NCI-H526 (cell line): ENCODE data around the gene CLMN.
A peak's percentile ranks its signal among the peaks of the same experiment; 100 is the strongest.
"Not testable (repeated sequence)": the region's sequence is repeated elsewhere in the genome, so short reads cannot be mapped to it uniquely, and the experiment has no call there.

Source experiments
- DNase-seq, 2 experiments: peaks; one replicate each; lab custom pipeline; 2025; lab: John Stamatoyannopoulos, UW

The CLMN gene

GRCh38 chr14:95163132-95163531 is 156.6 kb downstream of the CLMN start:
- DNase-seq = no peak

GRCh38 chr14:95162641-95163040 is 157.1 kb downstream of the CLMN start:
- no peak for DNase-seq

- peak; percentile 81 to 96 for DNase-seq
These were observed 162.2 kb downstream of the CLMN start, which contains the start of gene DICER1 for GRCh38 chr14:95157327-95158189. Gene DICER1 (minus strand): TSS chr14:95157529. CDS start chr14:95133458, 24,071 bp downstream.

DNA sequence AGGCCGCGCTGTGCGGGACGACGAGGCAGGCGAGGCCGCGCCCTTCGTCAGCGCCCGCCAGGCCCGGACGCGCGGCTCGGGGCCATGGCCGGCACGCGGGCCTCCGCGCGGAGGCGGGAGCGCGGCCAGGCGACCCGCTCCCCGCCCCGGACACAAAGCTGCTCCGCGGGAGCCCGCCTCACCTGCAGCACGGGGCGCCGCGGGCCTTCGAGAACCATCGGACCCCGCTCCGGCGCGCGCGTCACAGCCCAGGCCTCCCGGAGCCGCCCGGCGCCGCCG is 162.7 kb downstream of the CLMN start:
- DNase-seq = no peak

- peak; percentile 39 to 56 for DNase-seq
These were observed 163.3 kb downstream of the CLMN start for GRCh38 chr14:95156161-95157047.

GRCh38 chr14:95155045-95155444 is 164.7 kb downstream of the CLMN start:
- DNase-seq = peak in 1 of 2 experiments; percentile 22

DNA sequence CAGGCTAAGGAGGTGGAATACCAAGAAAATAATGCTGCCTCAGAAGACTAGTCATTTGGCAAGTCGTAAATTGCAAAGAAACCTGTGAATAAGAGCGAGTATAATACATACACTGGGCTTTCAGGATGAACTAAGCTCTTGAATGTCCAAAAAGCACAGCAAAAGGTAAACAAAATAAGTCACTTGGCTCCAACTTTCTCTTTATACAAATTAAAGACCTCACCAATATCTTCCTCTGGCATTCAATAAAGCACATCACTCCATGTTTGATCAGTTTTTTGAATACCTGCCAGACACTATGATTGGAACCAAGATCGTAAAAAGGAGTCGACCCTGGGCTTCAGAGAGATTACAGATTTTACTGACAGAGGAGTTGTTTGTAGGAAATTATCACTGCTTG is 165.8 kb downstream of the CLMN start:
- no peak for DNase-seq

- no peak for DNase-seq
These were observed 168.1 kb downstream of the CLMN start for GRCh38 chr14:95151561-95151960.

GRCh38 chr14:95150910-95151309 is 168.8 kb downstream of the CLMN start:
- no peak for DNase-seq

- DNase-seq = no peak
These were observed 170.3 kb downstream of the CLMN start for GRCh38 chr14:95149441-95149840.

GRCh38 chr14:95147597-95147996 is 172.1 kb downstream of the CLMN start:
- DNase-seq = no peak

DNA sequence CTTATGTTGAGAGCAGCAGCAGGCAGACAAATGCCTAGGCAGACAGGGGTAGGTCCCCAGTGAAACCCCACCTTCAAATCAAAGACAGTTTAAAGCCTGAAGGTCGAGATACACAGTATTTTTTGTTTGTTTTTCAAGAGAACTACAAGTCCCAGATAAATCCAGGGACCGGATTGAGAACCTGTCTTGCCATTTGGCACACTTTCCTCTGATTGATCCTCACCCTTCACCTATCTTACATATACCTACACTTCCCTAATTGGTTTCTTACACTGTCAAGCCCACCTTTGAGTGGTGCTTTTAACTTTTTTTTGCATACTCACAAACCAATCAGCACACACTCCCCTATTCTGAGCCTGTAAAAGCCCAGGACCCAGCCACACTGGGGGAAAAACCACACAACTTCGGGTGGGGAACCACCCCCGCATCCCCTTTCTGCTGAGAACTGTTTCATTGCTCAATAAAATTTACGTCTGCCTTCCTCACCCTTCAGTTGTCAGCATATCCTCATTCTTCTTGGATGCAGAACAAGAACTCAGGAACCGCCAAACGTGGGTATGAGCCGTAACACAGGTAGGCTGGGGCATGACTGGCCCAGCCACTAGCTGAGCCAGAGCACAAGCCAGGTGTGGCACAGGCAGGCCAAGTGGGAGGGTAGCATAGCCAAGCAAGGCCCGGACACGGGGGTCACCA is 173.5 kb downstream of the CLMN start:
- no peak for DNase-seq

DNA sequence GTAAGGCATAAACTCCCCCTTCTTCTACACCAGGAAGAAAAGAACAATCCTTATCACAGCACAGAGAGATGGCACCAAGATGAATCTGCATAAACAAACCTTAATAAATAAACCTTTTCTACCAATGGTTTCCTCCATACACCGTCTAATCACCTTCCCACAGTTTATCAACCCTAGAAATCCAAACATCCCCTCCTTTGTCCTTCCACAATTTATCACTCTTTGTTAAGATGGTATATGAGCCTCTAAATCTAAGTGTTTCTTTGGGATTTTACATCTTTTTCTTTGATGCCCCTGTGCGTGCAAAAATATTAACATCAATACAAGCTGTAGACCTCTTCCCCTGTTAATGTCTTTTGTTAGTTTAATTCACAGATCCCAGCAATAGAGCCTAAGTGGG is 174.9 kb downstream of the CLMN start:
- DNase-seq = no peak

- no peak for DNase-seq
These were observed 175.7 kb downstream of the CLMN start for GRCh38 chr14:95143808-95144620.

DNA sequence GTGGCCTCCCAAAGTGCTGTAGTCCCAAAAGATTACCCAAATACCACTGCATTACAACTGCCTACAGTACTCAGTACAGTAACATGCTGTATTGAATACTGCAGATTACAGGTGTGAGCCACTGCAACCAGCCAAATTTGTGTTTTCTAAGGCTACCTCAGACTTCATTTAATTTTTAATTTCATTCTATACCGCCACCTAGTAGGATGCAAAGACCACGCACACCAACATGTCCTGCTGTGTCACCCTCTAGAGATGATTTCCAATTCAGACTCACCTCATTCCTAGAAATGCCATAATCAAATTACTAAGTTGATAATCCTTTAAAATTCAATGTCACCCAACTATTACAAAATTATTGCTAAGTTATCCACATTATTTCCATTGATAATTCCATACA is 177.5 kb downstream of the CLMN start:
- no peak for DNase-seq

DNA sequence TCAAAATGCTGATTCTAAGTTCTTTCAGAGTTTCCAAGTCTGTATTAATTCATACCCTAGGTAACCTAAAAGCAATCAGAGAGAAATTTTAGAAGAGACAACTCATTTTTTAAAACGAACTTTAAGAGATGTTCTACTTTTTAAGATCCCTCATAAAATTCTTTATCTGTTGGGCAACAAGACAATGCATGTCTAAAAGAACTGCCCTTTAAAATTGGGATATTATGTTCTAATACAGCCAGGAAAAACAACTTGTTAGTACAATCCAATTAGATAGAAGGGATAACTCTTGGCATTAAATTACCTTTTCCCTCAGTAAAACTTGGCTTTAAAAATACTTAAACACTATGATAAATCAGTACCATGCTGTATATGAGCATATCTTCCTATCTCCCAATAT is 178.0 kb downstream of the CLMN start:
- DNase-seq = no peak

DNA sequence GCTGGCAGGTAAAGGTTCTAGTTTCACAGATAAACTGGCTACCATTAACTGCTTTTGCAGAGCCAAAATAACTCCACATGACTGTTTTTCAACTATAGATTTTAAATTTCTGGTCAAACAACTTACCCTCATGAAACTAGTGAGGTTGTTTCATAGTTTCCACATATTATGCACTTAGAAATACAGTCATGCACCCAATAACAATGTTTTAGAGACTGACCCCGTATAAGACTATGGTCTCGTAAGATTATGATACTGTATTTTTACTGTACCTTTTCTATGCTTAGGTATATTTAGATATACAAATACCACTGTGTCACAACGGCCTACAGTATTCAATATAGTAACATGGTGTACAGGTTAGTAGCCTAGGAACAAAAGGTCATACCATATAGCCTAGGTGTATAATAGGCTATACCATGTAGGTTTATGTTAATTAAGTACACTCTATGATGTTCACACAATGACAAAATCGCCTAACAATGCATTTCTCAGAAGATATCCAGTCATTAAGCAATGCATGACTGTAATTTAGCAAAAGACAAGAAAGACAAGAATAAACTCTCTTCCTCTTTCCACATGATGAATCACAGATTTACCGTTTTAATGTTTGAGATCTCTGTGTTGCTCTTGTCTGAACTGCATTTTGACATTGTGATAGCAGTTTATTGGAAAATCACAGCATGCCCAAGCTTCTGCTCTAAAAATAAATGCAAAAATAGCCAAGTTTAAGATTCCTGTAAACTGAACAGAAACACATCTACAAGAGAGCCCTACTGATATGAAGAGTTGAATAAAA is 179.4 kb downstream of the CLMN start:
- no peak for DNase-seq

DNA sequence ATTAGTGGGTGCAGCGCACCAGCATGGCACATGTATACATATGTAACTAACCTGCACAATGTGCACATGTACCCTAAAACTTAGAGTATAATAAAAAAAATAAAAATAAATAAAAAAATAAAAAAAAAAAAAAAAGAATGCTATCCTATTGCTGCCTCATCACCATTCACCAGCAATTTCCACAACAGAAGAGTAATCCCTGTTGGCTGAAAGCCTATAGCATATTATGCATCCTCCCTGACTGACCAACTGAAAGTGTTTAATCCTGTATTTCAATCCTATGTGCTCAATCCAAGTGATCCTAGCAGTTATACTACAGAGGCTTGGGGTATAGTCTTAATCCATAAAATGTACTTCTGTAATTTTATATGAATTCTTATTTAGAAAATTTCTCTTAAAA is 180.8 kb downstream of the CLMN start:
- no peak for DNase-seq

- not testable (repeated sequence) for DNase-seq
These were observed 181.3 kb downstream of the CLMN start for GRCh38 chr14:95138455-95138854.

DNA sequence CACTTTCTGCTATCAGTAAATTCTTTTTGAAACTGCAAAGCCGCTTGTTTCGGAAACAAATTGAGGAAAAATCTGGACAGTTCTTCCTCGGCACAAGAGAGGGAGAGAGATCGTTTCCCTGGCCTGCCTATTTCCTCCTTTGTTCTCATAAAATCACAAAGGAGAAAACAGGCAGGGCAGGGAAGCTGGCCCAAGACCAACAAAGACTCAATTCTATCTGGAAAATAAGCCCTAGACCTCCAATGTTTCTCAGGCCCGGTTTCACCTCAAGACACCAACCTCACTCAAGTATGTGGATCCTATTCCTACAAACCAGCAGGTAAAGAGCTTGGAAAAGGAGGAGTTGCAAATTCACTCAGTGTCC is 181.9 kb downstream of the CLMN start:
- no peak for DNase-seq
